ENCODE data around the gene CYP27B1.

GRCh38 chr12:57759360-57759980 is 7.4 kb downstream of the CYP27B1 start:
- TF ChIP-seq POLR2A (IDR thresholded peaks at IDR 0.05), result no peak
- peak in 5 of 6 experiments; percentile 14 to 33 (median 19) for TF ChIP-seq CTCF (IDR thresholded peaks at IDR 0.05)
- TF ChIP-seq POLR2AphosphoS5 (IDR thresholded peaks at IDR 0.05), result no peak
- TF ChIP-seq EP300 (IDR thresholded peaks at IDR 0.05), result no peak

Data from upper lobe of left lung (tissue), 4 donors.